ENCODE data around the gene DTNB.

Gene DTNB

GRCh38 chr2:25529034-25529433 is 144.3 kb downstream of the DTNB start:
- no peak for DNase-seq (ENCODE audit: low read depth)
- no peak for TF ChIP-seq CTCF (IDR thresholded peaks at IDR 0.05; ENCODE audit: low read depth, low read length, missing control alignments)
- no peak overlapping the region for H3K4me3 ChIP-seq (ENCODE audit: low read depth, low read length)
- in situ Hi-C loops (cut with HindIII; ENCODE audit: low sequenced_read_pairs), result no loop called here

GRCh38 chr2:25528173-25528572 is 145.2 kb downstream of the DTNB start:
- peak; percentile 63 for DNase-seq (ENCODE audit: low read depth)
- H3K4me3 ChIP-seq (ENCODE audit: low read depth, low read length), result no peak overlapping the region
- no peak for TF ChIP-seq CTCF (IDR thresholded peaks at IDR 0.05; ENCODE audit: low read depth, low read length, missing control alignments)
- in situ Hi-C loops (cut with HindIII; ENCODE audit: low sequenced_read_pairs), result no loop called here

DNA sequence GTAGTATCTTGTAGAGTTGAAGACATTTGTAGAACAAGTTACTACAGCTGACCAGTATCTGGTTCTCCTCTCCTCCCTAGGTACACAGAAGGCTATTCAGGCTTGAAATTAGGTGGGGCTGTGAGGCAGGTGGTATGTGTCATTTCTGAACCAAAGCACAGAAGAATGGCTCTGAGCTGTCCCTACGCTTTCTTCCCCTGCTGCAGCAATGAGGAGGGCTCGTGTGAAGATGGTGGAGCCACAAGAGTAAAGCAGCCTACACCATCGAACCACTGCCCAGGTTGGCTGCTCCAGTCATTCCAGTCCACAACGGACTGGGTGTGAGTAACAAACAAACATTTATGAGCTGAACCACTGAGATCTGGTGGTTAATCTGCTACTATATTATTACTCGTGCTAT is 148.9 kb downstream of the DTNB start:
- DNase-seq (ENCODE audit: low read depth), result no peak
- in situ Hi-C loops (cut with HindIII; ENCODE audit: low sequenced_read_pairs), result no loop called here
- H3K4me3 ChIP-seq (ENCODE audit: low read depth, low read length), result no peak overlapping the region
- TF ChIP-seq CTCF (IDR thresholded peaks at IDR 0.05; ENCODE audit: low read depth, low read length, missing control alignments), result no peak

- TF ChIP-seq CTCF (IDR thresholded peaks at IDR 0.05; ENCODE audit: low read depth, low read length, missing control alignments), result no peak
- in situ Hi-C loops (cut with HindIII; ENCODE audit: low sequenced_read_pairs), result no loop called here
- DNase-seq (ENCODE audit: low read depth), result no peak
- H3K4me3 ChIP-seq (ENCODE audit: low read depth, low read length), result no peak overlapping the region
Observed at GRCh38 chr2:25523060-25523459, 150.3 kb downstream of the DTNB start.

DNA sequence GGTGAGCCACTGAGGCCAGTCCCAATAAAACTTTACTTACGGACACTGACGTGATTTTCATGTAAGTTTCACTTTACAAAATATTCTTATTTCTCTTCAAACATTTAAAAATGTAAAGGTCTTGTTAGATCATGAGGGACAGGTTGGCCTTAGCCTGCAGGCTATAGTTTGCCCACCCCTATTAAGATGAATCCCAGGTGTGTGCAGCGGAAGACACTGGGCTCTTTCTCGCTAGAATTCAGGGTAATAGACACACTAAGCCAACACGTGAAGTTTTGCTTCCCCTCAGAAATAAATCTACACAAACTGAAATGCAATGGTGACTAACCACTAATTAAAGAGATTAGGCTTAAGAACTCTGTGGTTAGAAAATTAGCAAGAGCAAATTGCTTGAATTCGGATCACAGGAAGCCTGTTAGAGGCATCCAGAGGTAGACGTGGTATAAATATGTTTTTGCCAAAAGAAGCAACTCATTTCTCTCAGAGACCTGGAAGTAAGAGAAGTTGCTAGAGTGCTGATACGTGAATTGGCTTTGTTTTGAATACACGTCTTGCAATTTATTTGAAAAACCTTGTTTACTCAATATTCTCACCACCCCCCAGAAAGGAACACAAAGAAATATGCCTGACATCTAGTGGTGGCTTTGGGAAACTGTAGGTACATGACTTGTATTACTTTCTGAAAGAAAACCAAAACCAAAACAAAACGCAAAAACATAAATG is 151.6 kb downstream of the DTNB start:
- TF ChIP-seq CTCF (IDR thresholded peaks at IDR 0.05; ENCODE audit: low read depth, low read length, missing control alignments), result peak; percentile 68
- peak; percentile 70 for DNase-seq (ENCODE audit: low read depth)
- no peak overlapping the region for H3K4me3 ChIP-seq (ENCODE audit: low read depth, low read length)

DNA sequence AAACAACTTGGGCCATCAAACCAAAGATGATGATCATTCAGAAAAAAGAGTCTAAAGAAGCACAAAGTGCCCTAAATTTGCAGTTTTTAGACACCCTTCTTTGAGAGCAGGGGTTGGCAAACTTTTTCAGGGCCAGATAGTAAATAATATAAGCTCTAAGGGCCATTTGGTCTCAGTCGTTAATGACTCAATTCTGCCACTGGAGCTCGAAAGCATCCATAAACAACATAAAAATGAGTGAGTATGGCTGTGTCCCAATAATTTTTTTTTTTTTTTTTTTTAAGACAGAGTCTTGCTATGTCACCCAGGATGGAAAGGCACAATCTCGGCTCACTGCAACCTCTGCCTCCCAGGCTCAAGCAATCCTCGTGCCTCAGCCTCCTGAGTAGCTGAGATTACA is 152.3 kb downstream of the DTNB start:
- TF ChIP-seq CTCF (IDR thresholded peaks at IDR 0.05; ENCODE audit: low read depth, low read length, missing control alignments), result no peak
- no peak for DNase-seq (ENCODE audit: low read depth)
- no peak overlapping the region for H3K4me3 ChIP-seq (ENCODE audit: low read depth, low read length)
- in situ Hi-C loops (cut with HindIII; ENCODE audit: low sequenced_read_pairs), result no loop called here

More for the DNA sequence above, 151.6 kb downstream of the DTNB start:
- in situ Hi-C loops (cut with HindIII; ENCODE audit: low sequenced_read_pairs), result no loop called here
